Psoas muscle (tissue), 8 donors: Measurements from ENCODE around the gene DIPK1B. TPM values are rescaled to one million over a fixed set of nuclear protein-coding genes. Genes with fewer than 3 reads are reported as not detected.
"Not testable (repeated sequence)": the region's sequence is repeated elsewhere in the genome, so short reads cannot be mapped to it uniquely, and the experiment has no call there.

Experiments
- ATAC-seq, 4 donors: fragments of 200-7000 bp; cut with Tn5 transposase; one replicate each; pipeline ENCODE4 v1.9.1; 2020; ENCODE audit warnings: moderate library complexity in 3 of 4, mild to moderate bottlenecking in 2 of 4
- DNase-seq, 2 donors: peaks; one replicate each; pipeline ENCODE4 v3.0.0-alpha.2; 2020
- H3K27ac ChIP-seq: fragments of 200-600 bp; one replicate; pipeline ENCODE4 v1.8.0; 2022
- H3K27me3 ChIP-seq, 3 donors: fragments of 200-600 bp in 1 of 3; one replicate each; pipeline versions ENCODE4 v1.6.1 to v1.8.0; 2013 to 2022; ENCODE audit warnings: low read length in 2 of 3, mild to moderate bottlenecking in 2 of 3, moderate library complexity in 1 of 3; ENCODE audit not compliant: insufficient read depth in 3 of 3
- H3K36me3 ChIP-seq, 2 donors: fragments of 200-600 bp in 1 of 2; one replicate each; pipeline versions ENCODE4 v1.6.1 to v1.8.0; 2013 to 2022; ENCODE audit warnings: low read depth in 1 of 2, mild to moderate bottlenecking in 1 of 2, moderate library complexity in 1 of 2; ENCODE audit not compliant: insufficient read depth in 1 of 2
- H3K4me1 ChIP-seq: fragments of 200-600 bp; one replicate; pipeline ENCODE4 v1.8.0; 2022
- H3K4me3 ChIP-seq: fragments of 200-600 bp; one replicate; pipeline ENCODE4 v1.8.0; 2022; ENCODE audit warnings: mild to moderate bottlenecking
- H3K9me3 ChIP-seq: fragments of 200-600 bp; one replicate; pipeline ENCODE4 v1.8.0; 2022
- WGBS, 3 donors: extraction: QIAGEN DNeasy Blood & Tissue Kit; methylation state at CpG; one replicate each; pipeline versions ENCODE4 v1.1.6 to v1.1.7; 2013; 5-methylcytosine and 5-hydroxymethylcytosine counted together
- intact Hi-C, 2 donors: fragments of 100-400 bp; cut with DNase I; formaldehyde crosslinking; loops; one replicate each; pipeline versions ENCODE4 v1.11.0 to v1.14.2; 2022
- polyA plus RNA-seq, 3 donors: library from polyadenylated mRNA; stranded (reverse); fragments of 200-250 nt; gene quantifications; one replicate each; pipeline ENCODE4 v1.2.3, GENCODE V29; 2013
- total RNA-seq, 4 donors: library from RNA; stranded (reverse); fragmentation: NEBNext Ultra II Directional in 2 of 4; extraction: Animal tissue kit (Norgen Biotek cat#: 25700) in 2 of 4; gene quantifications; one replicate each; pipeline versions ENCODE4 v1.2.1 to v1.2.4, GENCODE V29; 2021 to 2023
- TF ChIP-seq, protein P1 (sequence below): fragments of 200-600 bp; IDR thresholded peaks from one replicate; pipeline ENCODE4 v1.8.0; 2022; ENCODE audit warnings: antibody characterized with exemption
- donor health status: healthy with polysubstance abuse.
- donor health status: DM: no; HTN: no; CAD: no; lungs with moderate emphysema.
- donor health status: Bipolar disorder and iron deficiency.
- donor health status: healthy.
- donor health status: DM: yes; HTN: yes; CAD: no.
- donor health status: DM: no; HTN: no; CAD: no.
- donor health status: DM: no; HTN: no; CAD: no.
- donor health status: DM: yes; HTN: yes; CAD: no.

Gene DIPK1B
- total and polyA plus RNA-seq, 7 donors = 1.4 to 5.3 (median 2.4) TPM

DNA sequence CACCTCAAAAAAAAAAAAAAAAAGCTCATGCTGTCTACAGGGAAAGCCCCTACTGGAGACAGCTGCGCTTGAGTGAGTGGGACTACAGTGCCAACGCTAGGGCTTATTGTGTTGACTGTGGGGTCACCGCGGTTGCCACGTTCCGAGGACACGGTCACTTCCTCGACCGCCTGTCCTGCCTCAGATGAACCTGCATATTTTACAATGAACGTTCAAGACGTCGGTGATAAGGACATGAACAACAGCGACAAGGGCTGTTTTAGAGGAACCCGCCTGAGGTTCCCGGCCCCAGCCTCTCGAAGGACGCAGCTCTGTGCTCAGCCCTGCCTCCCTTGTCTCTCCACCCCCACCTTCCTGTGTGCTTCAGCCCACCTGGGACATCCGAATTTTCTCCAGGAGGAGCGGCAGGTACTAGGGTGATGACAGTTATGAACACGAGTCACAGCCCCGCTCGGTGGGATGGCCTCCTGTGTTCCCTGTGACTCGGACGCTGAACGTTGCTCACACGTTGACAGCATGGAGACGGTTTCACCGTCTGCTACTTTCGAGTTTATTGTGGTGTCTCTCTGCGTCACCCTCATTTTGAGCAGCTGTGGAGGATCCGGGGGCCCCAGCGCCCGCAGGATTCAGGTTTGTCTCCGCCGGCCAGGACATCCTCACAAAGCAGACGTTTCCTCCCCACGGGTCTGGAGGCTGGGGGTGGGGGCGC is 11.3 kb upstream of the DIPK1B start:
- Histone ChIP-seq H3K4me1 (no peaks in the 10 kb centered on the region), H3K4me3 (no peak overlapping the region), H3K27me3 (peaks cover 0 to 40% (median 7%) of the 10 kb centered on the region in 3 donors), H3K36me3 (no peaks in the 10 kb centered on the region), H3K9me3 (no peaks in the 10 kb centered on the region), H3K27ac (no peak overlapping the region)
- intact Hi-C loops = no loop called here
- ATAC-seq (peak in 1 of 4 donors; percentile 20), DNase-seq (no peak)
- WGBS, 3 donors = 28 to 32% (median 29%) methylated on average over 38 of the region's 38 CpGs
- TF ChIP-seq, protein P1, sequence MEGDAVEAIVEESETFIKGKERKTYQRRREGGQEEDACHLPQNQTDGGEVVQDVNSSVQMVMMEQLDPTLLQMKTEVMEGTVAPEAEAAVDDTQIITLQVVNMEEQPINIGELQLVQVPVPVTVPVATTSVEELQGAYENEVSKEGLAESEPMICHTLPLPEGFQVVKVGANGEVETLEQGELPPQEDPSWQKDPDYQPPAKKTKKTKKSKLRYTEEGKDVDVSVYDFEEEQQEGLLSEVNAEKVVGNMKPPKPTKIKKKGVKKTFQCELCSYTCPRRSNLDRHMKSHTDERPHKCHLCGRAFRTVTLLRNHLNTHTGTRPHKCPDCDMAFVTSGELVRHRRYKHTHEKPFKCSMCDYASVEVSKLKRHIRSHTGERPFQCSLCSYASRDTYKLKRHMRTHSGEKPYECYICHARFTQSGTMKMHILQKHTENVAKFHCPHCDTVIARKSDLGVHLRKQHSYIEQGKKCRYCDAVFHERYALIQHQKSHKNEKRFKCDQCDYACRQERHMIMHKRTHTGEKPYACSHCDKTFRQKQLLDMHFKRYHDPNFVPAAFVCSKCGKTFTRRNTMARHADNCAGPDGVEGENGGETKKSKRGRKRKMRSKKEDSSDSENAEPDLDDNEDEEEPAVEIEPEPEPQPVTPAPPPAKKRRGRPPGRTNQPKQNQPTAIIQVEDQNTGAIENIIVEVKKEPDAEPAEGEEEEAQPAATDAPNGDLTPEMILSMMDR = no peak

DNA sequence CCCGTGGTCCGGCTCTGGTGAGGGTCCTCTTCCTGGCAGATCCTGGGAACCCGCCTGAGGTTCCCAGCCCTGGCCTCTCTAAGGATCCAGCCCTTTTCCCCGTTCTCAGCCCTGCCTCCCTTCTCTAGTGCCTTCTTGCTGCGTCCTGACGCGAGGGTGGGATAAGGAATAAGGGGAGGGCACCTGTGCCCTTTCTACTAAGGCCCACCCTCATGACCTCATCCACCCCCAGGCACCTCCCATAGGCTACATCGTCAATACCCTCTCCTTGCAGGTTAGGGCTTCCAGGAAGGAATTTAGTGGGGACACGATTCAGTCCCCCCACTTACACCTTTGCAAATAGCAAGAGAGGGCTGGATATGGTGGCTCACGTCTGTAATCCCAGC is 10.7 kb upstream of the DIPK1B start:
- no peaks in the 10 kb centered on the region for H3K9me3 ChIP-seq
- 55 to 63% (median 57%) methylated on average over 10 of the region's 10 CpGs for WGBS, 3 donors

DNA sequence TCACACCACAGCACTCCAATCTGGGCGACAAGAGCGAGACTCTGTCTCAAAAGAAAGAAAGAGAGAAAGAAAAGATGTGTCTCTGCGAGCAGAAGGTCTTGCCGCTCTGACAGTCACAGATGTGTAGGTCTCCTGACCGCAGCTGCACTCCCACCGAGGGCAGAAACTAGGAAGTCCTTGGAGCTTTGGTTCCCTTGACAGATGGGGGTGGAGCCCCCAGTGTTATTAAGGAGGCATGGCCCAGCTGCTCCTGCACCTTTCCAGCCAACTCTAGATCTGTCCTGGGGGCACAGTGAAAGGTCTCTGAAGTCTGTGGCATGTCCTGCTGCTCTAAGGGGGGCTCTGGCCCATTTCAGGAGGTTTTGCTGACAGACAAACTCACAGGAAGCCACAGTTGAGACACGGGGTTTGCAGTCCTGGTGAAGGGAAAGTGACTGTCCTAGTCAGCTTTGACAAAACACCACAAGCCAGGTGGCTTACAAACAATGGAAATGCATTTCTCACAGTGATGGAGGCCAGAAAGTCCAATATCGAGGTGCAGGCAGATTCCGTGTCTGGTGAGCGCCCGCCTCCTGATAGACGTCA is 9.0 kb upstream of the DIPK1B start:
- Histone ChIP-seq H3K27ac (no peak overlapping the region), H3K9me3 (no peaks in the 10 kb centered on the region), H3K4me1 (no peaks in the 10 kb centered on the region), H3K36me3 (no peaks in the 10 kb centered on the region), H3K4me3 (no peak overlapping the region), H3K27me3 (peaks cover 0 to 37% (median 4%) of the 10 kb centered on the region in 3 donors)
- intact Hi-C loops = no loop called here
- DNase-seq (no peak), ATAC-seq (no peak)
- 81 to 82% (median 82%) methylated on average over 12 of the region's 12 CpGs for WGBS, 3 donors
- TF ChIP-seq, protein P1 = no peak

More for the DNA sequence above, 10.7 kb upstream of the DIPK1B start:
- ATAC-seq = no peak
- Histone ChIP-seq H3K27ac (no peak overlapping the region), H3K4me3 (no peak overlapping the region), H3K4me1 (no peaks in the 10 kb centered on the region), H3K27me3 (peaks cover 0 to 37% (median 7%) of the 10 kb centered on the region in 3 donors), H3K36me3 (no peaks in the 10 kb centered on the region)
- no peak for DNase-seq
- intact Hi-C loops = no loop called here
- TF ChIP-seq, protein P1 = no peak

DNA sequence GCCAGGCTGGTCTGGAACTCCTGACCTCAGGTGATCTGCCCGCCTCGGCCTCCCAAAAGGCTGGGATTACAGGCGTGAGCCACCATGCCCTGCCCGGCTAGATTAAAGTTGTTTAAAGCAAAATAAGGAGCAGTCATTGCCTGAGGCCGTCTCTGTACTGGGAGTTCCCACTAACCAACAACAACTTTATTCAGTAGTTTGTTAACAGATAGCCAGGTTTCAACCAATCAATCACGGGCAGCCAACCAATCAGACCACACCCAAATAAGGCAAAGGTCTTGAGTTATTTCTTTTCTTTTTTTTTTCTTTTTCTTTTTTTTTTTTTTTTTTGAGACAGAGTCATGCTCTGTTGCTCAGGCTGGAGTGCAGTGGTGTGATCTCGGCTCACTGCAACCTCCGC is 7.6 kb upstream of the DIPK1B start:
- ATAC-seq, H3K27ac ChIP-seq, H3K4me1 ChIP-seq, intact Hi-C loops, H3K4me3 ChIP-seq, H3K9me3 ChIP-seq, H3K36me3 ChIP-seq, DNase-seq: not testable (repeated sequence)
- whole genome bisulfite sequencing, 3 donors = 94 to 95% (median 95%) methylated on average over 8 of the region's 8 CpGs
- H3K27me3 ChIP-seq = peaks cover 0 to 26% (median 3%) of the 10 kb centered on the region in 3 donors

DNA sequence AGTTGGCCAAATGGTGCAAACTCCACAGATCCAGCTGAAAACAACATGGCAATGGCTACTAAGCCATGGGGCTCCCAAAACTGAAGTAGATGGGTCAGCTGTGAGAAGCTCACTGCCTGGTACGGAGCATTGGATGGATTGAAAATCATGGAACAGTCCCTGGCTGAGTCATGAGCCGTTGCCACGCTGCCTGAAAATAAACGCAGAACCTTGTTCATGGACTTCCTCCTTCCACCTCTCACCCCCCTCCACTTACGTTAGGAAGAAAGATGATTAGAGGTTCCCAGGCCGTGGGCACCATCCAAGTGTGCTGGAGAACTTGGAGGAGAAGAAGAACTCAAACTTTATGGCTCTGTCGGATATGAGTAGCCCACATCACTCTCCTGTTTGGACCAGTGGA is 6.8 kb upstream of the DIPK1B start:
- H3K27me3 ChIP-seq = peaks cover 0 to 18% (median 2%) of the 10 kb centered on the region in 3 donors
- TF ChIP-seq, protein P1 = no peak
- WGBS, 3 donors = 58 to 74% (median 67%) methylated on average over 7 of the region's 7 CpGs
- H3K36me3 ChIP-seq = no peaks in the 10 kb centered on the region
- no peak overlapping the region for H3K4me3 ChIP-seq
- ATAC-seq (no peak), DNase-seq (no peak)
- H3K27ac ChIP-seq = no peak overlapping the region
- no peaks in the 10 kb centered on the region for H3K4me1 ChIP-seq
- intact Hi-C loops = no loop called here
- H3K9me3 ChIP-seq = no peaks in the 10 kb centered on the region
